Measurements from ENCODE around the gene RELT.

Gene RELT

GRCh38 chr11:73376160-73376802 is at the start of gene RELT:
Gene RELT (plus strand): TSS chr11:73376399. CDS start chr11:73389137, 12,738 bp downstream.
- DNase-seq, result peak; percentile 99

GRCh38 chr11:73326929-73327811 is 49.0 kb upstream of the RELT start:
- DNase-seq, result no peak

GRCh38 chr11:73327812-73328364 is 48.3 kb upstream of the RELT start:
- no peak for DNase-seq

GRCh38 chr11:73330569-73331093 is 45.6 kb upstream of the RELT start:
- no peak for DNase-seq

GRCh38 chr11:73331138-73331916 is 44.9 kb upstream of the RELT start:
- DNase-seq, result no peak

- DNase-seq, result no peak
These were observed 43.0 kb upstream of the RELT start for GRCh38 chr11:73333173-73333572.

GRCh38 chr11:73333640-73334383 is 42.4 kb upstream of the RELT start:
- DNase-seq, result no peak

- DNase-seq, result no peak
These were observed 41.6 kb upstream of the RELT start for GRCh38 chr11:73334384-73335203.

- DNase-seq, result peak; percentile 94
These were observed 40.8 kb upstream of the RELT start for GRCh38 chr11:73335204-73335923.

GRCh38 chr11:73337846-73338245 is 38.4 kb upstream of the RELT start:
- DNase-seq, result no peak

GRCh38 chr11:73338279-73338678 is 37.9 kb upstream of the RELT start:
- no peak for DNase-seq

- DNase-seq, result no peak
These were observed 36.0 kb upstream of the RELT start for GRCh38 chr11:73340164-73340563.

- DNase-seq, result no peak
These were observed 33.6 kb upstream of the RELT start for GRCh38 chr11:73342633-73343032.

GRCh38 chr11:73343076-73343873 is 32.9 kb upstream of the RELT start:
- no peak for DNase-seq

GRCh38 chr11:73344191-73344607 is 32.0 kb upstream of the RELT start:
- DNase-seq, result no peak

GRCh38 chr11:73345481-73346160 is 30.6 kb upstream of the RELT start:
- DNase-seq, result no peak

- DNase-seq, result no peak
These were observed 29.8 kb upstream of the RELT start for GRCh38 chr11:73346186-73346935.

GRCh38 chr11:73347067-73347466 is 29.1 kb upstream of the RELT start:
- DNase-seq, result no peak

All from activated CD8-positive, alpha-beta memory T cell treated with anti-CD3 and anti-CD28 coated beads, Interleukin-2, amount 50 U/mL, for 48 hours (primary cell).